Progenitor cell of endocrine pancreas (in vitro differentiated cells): ENCODE measurements around the gene STOML2. TPM values are rescaled to one million over a fixed set of nuclear protein-coding genes. Genes with fewer than 3 reads are reported as not detected.

Source experiments
- DNase-seq: peaks from one replicate; pipeline ENCODE4 v3.0.0; 2021; ENCODE audit warnings: low spot score; ENCODE audit not compliant: unreplicated experiment
- H3K27ac Mint-ChIP-seq: 2 replicates; pipeline ENCODE4 v1.8.0; 2021; ENCODE audit warnings: mild to moderate bottlenecking, moderate library complexity, mixed read lengths
- H3K27me3 Mint-ChIP-seq: 2 replicates; pipeline ENCODE4 v1.8.0; 2021; ENCODE audit warnings: mixed read lengths
- H3K36me3 Mint-ChIP-seq: 2 replicates; pipeline ENCODE4 v1.8.0; 2022; ENCODE audit warnings: mixed read lengths; ENCODE audit not compliant: insufficient read depth
- H3K4me1 Mint-ChIP-seq: 2 replicates; pipeline ENCODE4 v1.8.0; 2021; ENCODE audit warnings: low read depth, mixed read lengths
- H3K4me3 Mint-ChIP-seq: 2 replicates; pipeline ENCODE4 v1.8.0; 2021; ENCODE audit warnings: low read depth, mild to moderate bottlenecking, moderate library complexity, mixed read lengths
- H3K9me3 Mint-ChIP-seq: 2 replicates; pipeline ENCODE4 v1.8.0; 2021; ENCODE audit warnings: low read depth, mixed read lengths
- total RNA-seq: library from RNA; stranded (reverse); gene quantifications from 2 replicates; pipeline ENCODE4 v1.2.1, GENCODE V29; 2021
- TF ChIP-seq, protein P1 (sequence below): fragments of 200-600 bp; sonication (generic); IDR thresholded peaks from one replicate; pipeline ENCODE4 v1.5.0; 2021; ENCODE audit warnings: antibody characterized with exemption, mild to moderate bottlenecking; ENCODE audit not compliant: unreplicated experiment

The STOML2 gene
- total RNA-seq, 1 donor from 2014 or later, result 120 TPM

DNA sequence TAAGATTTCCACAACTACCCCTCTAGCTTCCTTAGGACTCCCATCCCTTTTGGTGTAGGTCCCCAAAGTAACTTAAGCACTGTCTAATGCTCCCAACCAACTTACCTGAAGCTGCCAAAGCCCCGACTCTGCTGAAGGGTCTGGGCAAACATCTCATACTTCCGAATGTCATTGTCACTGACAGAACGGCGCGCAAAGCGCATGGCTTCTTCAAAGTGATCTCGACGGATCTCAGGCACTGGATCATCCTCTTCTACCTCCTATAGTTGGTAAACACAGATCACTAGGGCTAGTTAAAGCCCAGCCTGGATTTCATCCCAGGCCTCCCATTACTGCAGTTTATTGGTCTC is 45.7 kb downstream of the STOML2 start:
- Mint-ChIP-seq H3K4me1 (no peaks in the 10 kb centered on the region), H3K27ac (no peak overlapping the region)
- TF ChIP-seq, protein P1, sequence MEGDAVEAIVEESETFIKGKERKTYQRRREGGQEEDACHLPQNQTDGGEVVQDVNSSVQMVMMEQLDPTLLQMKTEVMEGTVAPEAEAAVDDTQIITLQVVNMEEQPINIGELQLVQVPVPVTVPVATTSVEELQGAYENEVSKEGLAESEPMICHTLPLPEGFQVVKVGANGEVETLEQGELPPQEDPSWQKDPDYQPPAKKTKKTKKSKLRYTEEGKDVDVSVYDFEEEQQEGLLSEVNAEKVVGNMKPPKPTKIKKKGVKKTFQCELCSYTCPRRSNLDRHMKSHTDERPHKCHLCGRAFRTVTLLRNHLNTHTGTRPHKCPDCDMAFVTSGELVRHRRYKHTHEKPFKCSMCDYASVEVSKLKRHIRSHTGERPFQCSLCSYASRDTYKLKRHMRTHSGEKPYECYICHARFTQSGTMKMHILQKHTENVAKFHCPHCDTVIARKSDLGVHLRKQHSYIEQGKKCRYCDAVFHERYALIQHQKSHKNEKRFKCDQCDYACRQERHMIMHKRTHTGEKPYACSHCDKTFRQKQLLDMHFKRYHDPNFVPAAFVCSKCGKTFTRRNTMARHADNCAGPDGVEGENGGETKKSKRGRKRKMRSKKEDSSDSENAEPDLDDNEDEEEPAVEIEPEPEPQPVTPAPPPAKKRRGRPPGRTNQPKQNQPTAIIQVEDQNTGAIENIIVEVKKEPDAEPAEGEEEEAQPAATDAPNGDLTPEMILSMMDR, result no peak

DNA sequence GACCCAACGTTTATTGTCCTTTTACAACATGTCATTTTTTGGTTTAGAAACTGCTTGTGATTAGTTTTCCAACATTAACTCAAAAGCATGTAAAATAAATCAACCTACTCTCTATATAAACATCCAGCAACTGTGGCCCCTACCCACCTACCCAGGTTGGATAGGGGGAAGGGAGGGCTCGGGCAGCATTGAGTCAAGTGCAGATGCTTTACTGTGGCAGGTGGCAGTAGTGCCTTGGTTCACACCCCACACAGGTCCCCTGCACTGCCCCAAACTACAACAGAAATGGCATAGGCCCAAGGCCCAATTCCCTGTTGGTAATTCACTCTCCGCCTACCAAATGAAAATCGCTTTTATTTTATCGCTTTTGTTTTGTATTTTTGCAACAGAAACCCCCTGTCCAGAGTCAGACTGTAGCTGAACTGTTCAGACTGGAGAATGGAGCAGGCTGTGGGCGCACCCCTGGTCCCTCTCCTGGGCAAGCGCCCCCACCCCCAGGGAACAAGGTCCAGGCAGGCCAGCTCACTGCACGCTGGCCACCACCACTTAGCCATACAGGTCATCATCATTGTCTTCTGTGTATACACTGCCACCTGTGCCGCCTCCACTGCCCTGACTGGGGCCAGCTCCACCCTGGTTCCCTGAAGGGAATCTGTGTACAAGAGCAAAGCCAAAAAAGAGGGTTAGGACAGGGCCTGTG is 46.2 kb downstream of the STOML2 start:
- peak overlapping the region; percentile 86 for H3K27ac Mint-ChIP-seq
- H3K27me3 Mint-ChIP-seq, result no peaks in the 10 kb centered on the region

More for the DNA sequence above, 45.7 kb downstream of the STOML2 start:
- Mint-ChIP-seq H3K9me3 (no peaks in the 10 kb centered on the region), H3K4me3 (no peak overlapping the region), H3K27me3 (no peaks in the 10 kb centered on the region), H3K36me3 (peaks cover 76% of the 10 kb centered on the region)
- no peak for DNase-seq

DNA sequence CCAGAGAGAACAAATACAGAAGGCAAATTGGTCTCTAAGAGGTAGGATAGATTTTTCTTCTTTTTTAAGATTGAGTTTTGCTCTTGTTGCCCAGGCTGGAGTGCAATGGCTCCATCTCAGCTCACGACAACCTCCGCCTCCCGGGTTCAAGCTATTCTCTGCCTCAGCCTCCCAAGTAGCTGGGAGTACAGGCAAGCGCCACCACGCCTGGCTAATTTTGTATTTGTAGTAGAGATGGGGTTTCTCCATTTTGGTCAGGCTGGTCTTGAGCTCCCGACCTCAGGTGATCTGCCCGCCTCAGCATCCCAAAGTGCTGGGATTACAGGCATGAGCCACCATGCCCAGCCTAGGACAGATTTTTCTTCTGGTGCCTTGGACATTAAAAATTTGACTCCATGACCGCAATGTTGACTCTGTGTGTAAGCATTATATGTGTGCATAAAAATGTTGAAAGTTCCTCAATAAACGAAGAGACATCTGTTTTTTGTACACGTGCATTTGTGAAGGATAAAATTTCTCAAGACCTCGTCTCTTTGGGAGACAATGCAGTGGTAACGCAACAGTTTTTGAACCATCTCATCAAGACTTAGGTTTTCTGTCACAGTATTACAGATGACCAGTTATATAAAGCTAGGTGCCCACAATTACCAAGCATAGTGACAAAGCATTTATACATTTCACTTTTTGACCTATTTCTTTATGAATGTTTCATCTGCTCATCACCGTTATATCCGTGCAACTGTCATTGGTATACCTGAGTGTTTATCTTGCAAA is 47.9 kb downstream of the STOML2 start:
- Mint-ChIP-seq H3K4me1 (no peaks in the 10 kb centered on the region), H3K9me3 (no peaks in the 10 kb centered on the region), H3K4me3 (no peak overlapping the region), H3K27ac (no peak overlapping the region), H3K36me3 (peaks cover 63% of the 10 kb centered on the region), H3K27me3 (no peaks in the 10 kb centered on the region)
- TF ChIP-seq, protein P1, result no peak
- DNase-seq, result no peak

More for the DNA sequence above, 46.2 kb downstream of the STOML2 start:
- Mint-ChIP-seq H3K9me3 (no peaks in the 10 kb centered on the region), H3K4me1 (no peaks in the 10 kb centered on the region), H3K36me3 (peaks cover 72% of the 10 kb centered on the region), H3K4me3 (no peak overlapping the region)
- TF ChIP-seq, protein P1, result no peak
- no peak for DNase-seq

DNA sequence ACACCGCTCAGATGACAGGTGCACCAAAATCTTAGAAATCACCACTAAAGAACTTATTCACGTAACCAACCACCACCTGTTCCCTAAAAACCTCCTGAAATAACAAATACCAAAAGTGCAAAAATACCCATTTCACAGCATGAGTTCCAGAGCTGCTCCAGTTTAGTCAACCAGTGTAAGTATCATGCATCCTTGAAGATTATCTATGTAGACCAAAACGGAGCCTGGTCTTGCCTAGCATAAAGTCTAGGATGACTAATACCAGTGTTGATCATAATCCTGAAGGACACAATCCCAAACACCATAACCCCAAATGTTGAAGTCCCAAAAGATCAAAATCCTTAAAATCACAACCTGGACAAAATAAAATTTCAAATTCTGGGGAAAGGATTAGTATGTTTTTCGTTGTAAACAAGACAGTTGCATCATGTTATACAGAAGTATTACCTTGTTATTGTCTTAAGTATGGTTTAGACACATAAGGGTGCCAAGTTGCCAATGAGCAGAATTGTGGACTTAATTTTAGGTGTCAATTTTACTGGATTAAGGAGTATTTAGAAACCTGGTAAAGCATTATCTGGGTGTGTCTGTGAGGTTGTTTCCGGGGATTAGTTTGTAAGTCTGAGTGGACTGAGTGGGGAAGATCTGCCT is 48.6 kb downstream of the STOML2 start:
- Mint-ChIP-seq H3K27me3 (no peaks in the 10 kb centered on the region), H3K4me3 (no peak overlapping the region), H3K9me3 (no peaks in the 10 kb centered on the region), H3K4me1 (no peaks in the 10 kb centered on the region), H3K27ac (no peak overlapping the region), H3K36me3 (peaks cover 58% of the 10 kb centered on the region)
- no peak for DNase-seq
- TF ChIP-seq, protein P1, result no peak
